Calu3 (cell line): ENCODE data around the gene ARHGEF28. TPM values are rescaled to one million over a fixed set of nuclear protein-coding genes. Genes with fewer than 3 reads are reported as not detected.

Experiments
- BruUV-seq: library from RNA; stranded (reverse); fragments of 400-500 nt; replicated peaks from 2 replicates; lab custom pipeline; 2021; lab: Mats Ljungman, UMichigan
- CTCF ChIA-PET: fragments of 300-600 bp; sonication (Branson Sonifier 250); formaldehyde crosslinking; loops from one replicate; lab custom pipeline; 2022; ENCODE audit warnings: antibody characterized with exemption; lab: Charles Lee
- DNase-seq: peaks from one replicate; pipeline ENCODE4 v3.0.0; 2022
- H3K27ac Mint-ChIP-seq: one replicate; pipeline ENCODE4 v1.8.0; 2022; ENCODE audit warnings: mixed read lengths; ENCODE audit not compliant: unreplicated experiment
- H3K27me3 Mint-ChIP-seq: one replicate; pipeline ENCODE4 v1.8.0; 2022; ENCODE audit warnings: mixed read lengths; ENCODE audit not compliant: unreplicated experiment
- H3K36me3 Mint-ChIP-seq: one replicate; pipeline ENCODE4 v1.8.0; 2022; ENCODE audit warnings: mild to moderate bottlenecking, moderate library complexity, mixed read lengths; ENCODE audit not compliant: insufficient read depth, unreplicated experiment
- H3K4me1 Mint-ChIP-seq: one replicate; pipeline ENCODE4 v1.8.0; 2022; ENCODE audit warnings: mild to moderate bottlenecking, low read depth, mixed read lengths; ENCODE audit not compliant: unreplicated experiment
- H3K4me3 Mint-ChIP-seq: one replicate; pipeline ENCODE4 v1.8.0; 2022; ENCODE audit warnings: mild to moderate bottlenecking, low read depth, moderate library complexity, mixed read lengths; ENCODE audit not compliant: unreplicated experiment
- H3K9me3 Mint-ChIP-seq: one replicate; pipeline ENCODE4 v1.8.0; 2022; ENCODE audit warnings: low read depth, mixed read lengths; ENCODE audit not compliant: unreplicated experiment
- CTCF ChIP-seq: fragments of 200-600 bp; IDR thresholded peaks from one replicate; pipeline ENCODE4 v1.8.0; 2022; ENCODE audit warnings: antibody characterized with exemption; ENCODE audit not compliant: unreplicated experiment
- intact Hi-C: fragments of 100-400 bp; cut with micrococcal nuclease; formaldehyde crosslinking; loops from one replicate; pipeline ENCODE4 v1.10.0; 2022; ENCODE audit not compliant: unreplicated experiment
- total RNA-seq: library from RNA; stranded (reverse); gene quantifications from 2 replicates; pipeline ENCODE4 v1.2.3, GENCODE V29; 2022

Gene ARHGEF28
- total RNA-seq, 1 experiment from 2014 or later: 92.0 TPM

- H3K27me3 Mint-ChIP-seq: no peaks in the 10 kb centered on the region
- intact Hi-C loops: no loop called here
- H3K9me3 Mint-ChIP-seq: peaks cover 9% of the 10 kb centered on the region
- BruUV-seq: no TSS peak
- H3K36me3 Mint-ChIP-seq: peaks cover 87% of the 10 kb centered on the region
- DNase-seq: no peak
- CTCF ChIA-PET: no interaction called here
- TF ChIP-seq CTCF: no peak
- no peak overlapping the region for H3K4me3 Mint-ChIP-seq
- H3K4me1 Mint-ChIP-seq: peaks cover 45% of the 10 kb centered on the region
- no peak overlapping the region for H3K27ac Mint-ChIP-seq
These were observed 212.9 kb downstream of the ARHGEF28 start for GRCh38 chr5:73838901-73839300.

- Mint-ChIP-seq H3K27me3 (no peaks in the 10 kb centered on the region), H3K9me3 (peaks cover 7% of the 10 kb centered on the region), H3K4me3 (no peak overlapping the region), H3K36me3 (peaks cover 82% of the 10 kb centered on the region), H3K27ac (no peak overlapping the region), H3K4me1 (peaks cover 30% of the 10 kb centered on the region)
- CTCF ChIA-PET: no interaction called here
- intact Hi-C loops: no loop called here
- TF ChIP-seq CTCF: no peak
- no TSS peak for BruUV-seq
- no peak for DNase-seq
These were observed 215.6 kb downstream of the ARHGEF28 start for GRCh38 chr5:73841641-73842040.

DNA sequence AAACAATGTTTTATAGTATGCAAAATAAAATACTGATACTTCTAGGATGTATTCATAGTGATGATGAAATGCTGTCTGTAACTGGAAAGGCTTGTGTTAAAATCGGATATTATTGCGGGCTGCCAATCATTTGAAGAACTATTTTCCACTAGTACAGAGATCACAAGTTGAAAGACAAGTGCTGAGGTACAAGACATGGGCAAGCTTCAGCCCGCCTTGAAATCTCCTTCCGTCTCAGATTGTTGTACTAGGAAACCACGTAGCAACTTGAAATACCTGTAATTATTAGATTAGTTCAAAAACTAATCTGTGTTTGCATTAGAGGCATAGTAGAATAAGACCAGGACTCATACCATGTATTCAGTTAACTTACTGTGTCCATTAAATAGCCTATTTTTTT is 218.2 kb downstream of the ARHGEF28 start:
- Mint-ChIP-seq H3K4me3 (no peak overlapping the region), H3K27me3 (no peaks in the 10 kb centered on the region), H3K36me3 (peaks cover 72% of the 10 kb centered on the region), H3K27ac (no peak overlapping the region), H3K9me3 (no peaks in the 10 kb centered on the region), H3K4me1 (peaks cover 9% of the 10 kb centered on the region)
- intact Hi-C loops: no loop called here
- TF ChIP-seq CTCF: no peak
- no peak for DNase-seq
- CTCF ChIA-PET: interaction anchor here (0.7 to 1.2 kb wide), 2 partner anchors 17 to 1580 kb away, joined by 3 to 6 read pairs; no protein-coding TSS in a partner anchor
- no TSS peak for BruUV-seq

- Mint-ChIP-seq H3K27ac (peak overlapping the region; percentile 71), H3K27me3 (no peaks in the 10 kb centered on the region), H3K9me3 (no peaks in the 10 kb centered on the region), H3K4me3 (no peak overlapping the region), H3K36me3 (peaks cover 49% of the 10 kb centered on the region), H3K4me1 (peaks cover 32% of the 10 kb centered on the region)
- BruUV-seq: no TSS peak
- no peak for DNase-seq
- TF ChIP-seq CTCF: no peak
- CTCF ChIA-PET: no interaction called here
- intact Hi-C loops: no loop called here
These were observed 225.6 kb downstream of the ARHGEF28 start for GRCh38 chr5:73851471-73852181.
